ENCODE results near the gene HELZ. TPM values are rescaled to one million over a fixed set of nuclear protein-coding genes. Genes with fewer than 3 reads are reported as not detected.

Gene HELZ
- total RNA-seq, 1 experiment from 2014 or later, result 49.8 TPM

DNA sequence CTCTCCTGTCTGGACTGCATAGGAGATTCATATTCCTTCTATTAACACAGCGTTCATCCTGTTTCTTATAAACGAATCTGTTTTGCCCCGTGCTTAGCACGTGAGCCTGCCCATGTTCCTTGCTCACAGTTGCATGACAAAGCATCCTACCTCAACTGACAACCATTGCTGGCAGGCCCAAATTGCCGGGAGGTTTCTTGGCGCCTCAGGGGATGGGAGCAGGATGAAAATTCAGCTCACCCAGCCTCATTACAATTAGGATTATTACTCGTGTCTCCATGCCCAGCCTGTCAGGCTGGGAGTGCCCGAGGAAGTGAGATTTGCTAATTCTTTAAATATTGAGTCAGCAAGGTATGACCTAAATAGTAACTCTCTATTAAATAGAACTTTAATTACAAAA is 36.7 kb upstream of the HELZ start:
- Mint-ChIP-seq H3K36me3 (ENCODE audit: insufficient read depth in 1 of 3, low read depth in 3 of 3) (no peaks in the 10 kb centered on the region), H3K27me3 (ENCODE audit: low read depth) (no peaks in the 10 kb centered on the region), H3K4me3 (no peak overlapping the region), H3K9me3 (no peaks in the 10 kb centered on the region), H3K27ac (0 out of 7 replicates have a peak overlapping the region, but pooled peaks of 1 of the 3 experiments have one; percentile 38), H3K4me1 (peaks cover 17 to 26% of the 10 kb centered on the region in 2 experiments)
- H2BK5ac ChIP-seq (ENCODE audit: insufficient read length, low read length), result no peak overlapping the region
- H3T11ph ChIP-seq (ENCODE audit: low read length), result no peak overlapping the region
- H2AFZ ChIP-seq (ENCODE audit: low read length), result no peak overlapping the region
- no peak overlapping the region for H3K14ac ChIP-seq (ENCODE audit: insufficient read depth, low read length)
- H2BK20ac ChIP-seq (ENCODE audit: low read depth, low read length, poor library complexity, severe bottlenecking), result no peak overlapping the region
- H3K27ac ChIP-seq (ENCODE audit: insufficient read length, low read depth, low read length), result no peak overlapping the region
- H4K91ac ChIP-seq (ENCODE audit: insufficient read length, low read depth, low read length), result no peak overlapping the region
- H3K27me3 ChIP-seq (ENCODE audit: insufficient read depth, low read length), result no peaks in the 10 kb centered on the region
- no peak overlapping the region for H4K8ac ChIP-seq (replicated peaks; ENCODE audit: insufficient read length, low read depth, low read length)
- H4K5ac ChIP-seq (ENCODE audit: insufficient read length, low read depth, low read length), result no peak overlapping the region
- H2BK15ac ChIP-seq (ENCODE audit: low read depth, low read length), result no peak overlapping the region
- H3K23me2 ChIP-seq (ENCODE audit: insufficient read length, low read depth, low read length, poor library complexity, severe bottlenecking), result no peaks in the 10 kb centered on the region
- H3K79me2 ChIP-seq (ENCODE audit: insufficient read depth, low read length), result no peaks in the 10 kb centered on the region
- no peak overlapping the region for H3K56ac ChIP-seq (ENCODE audit: insufficient read length, low read depth, low read length)
- no peak overlapping the region for H2BK12ac ChIP-seq (ENCODE audit: insufficient read length, low read depth, low read length)
- H2BK120ac ChIP-seq (ENCODE audit: low read depth, low read length, poor library complexity, severe bottlenecking), result no peak overlapping the region
- WGBS (ENCODE audit: extremely low coverage, insufficient read length, low lambda C conversion rate), result no CpG with 5 or more reads among the region's 8 CpGs
- no peaks in the 10 kb centered on the region for H4K20me1 ChIP-seq (ENCODE audit: control insufficient read depth, insufficient read depth, insufficient read length)
- H3K9ac ChIP-seq (ENCODE audit: extremely low read depth, insufficient read length, low read length), result no peak overlapping the region
- H3K18ac ChIP-seq (ENCODE audit: insufficient read length, low read depth, low read length), result no peak overlapping the region
- H3K79me1 ChIP-seq (ENCODE audit: insufficient read depth, low read depth, low read length, poor library complexity, severe bottlenecking), result no peaks in the 10 kb centered on the region
- no peak overlapping the region for H3K4ac ChIP-seq (ENCODE audit: low read depth, low read length)
- H3K4me1 ChIP-seq (ENCODE audit: insufficient read depth, low read length), result peaks cover 3% of the 10 kb centered on the region; the same call in 1 of the 2 replicates
- no peak overlapping the region for H2AK5ac ChIP-seq (ENCODE audit: insufficient read length, low read length)
- no peak for DNase-seq
- no peak overlapping the region for H3K4me2 ChIP-seq (ENCODE audit: insufficient read depth, insufficient read length, low read length)
- H3K9me3 ChIP-seq (ENCODE audit: control insufficient read depth, low read depth, low read length), result no peaks in the 10 kb centered on the region
- no peak overlapping the region for H3K23ac ChIP-seq (ENCODE audit: insufficient read length, low read depth, low read length)
- TF ChIP-seq, protein P1, sequence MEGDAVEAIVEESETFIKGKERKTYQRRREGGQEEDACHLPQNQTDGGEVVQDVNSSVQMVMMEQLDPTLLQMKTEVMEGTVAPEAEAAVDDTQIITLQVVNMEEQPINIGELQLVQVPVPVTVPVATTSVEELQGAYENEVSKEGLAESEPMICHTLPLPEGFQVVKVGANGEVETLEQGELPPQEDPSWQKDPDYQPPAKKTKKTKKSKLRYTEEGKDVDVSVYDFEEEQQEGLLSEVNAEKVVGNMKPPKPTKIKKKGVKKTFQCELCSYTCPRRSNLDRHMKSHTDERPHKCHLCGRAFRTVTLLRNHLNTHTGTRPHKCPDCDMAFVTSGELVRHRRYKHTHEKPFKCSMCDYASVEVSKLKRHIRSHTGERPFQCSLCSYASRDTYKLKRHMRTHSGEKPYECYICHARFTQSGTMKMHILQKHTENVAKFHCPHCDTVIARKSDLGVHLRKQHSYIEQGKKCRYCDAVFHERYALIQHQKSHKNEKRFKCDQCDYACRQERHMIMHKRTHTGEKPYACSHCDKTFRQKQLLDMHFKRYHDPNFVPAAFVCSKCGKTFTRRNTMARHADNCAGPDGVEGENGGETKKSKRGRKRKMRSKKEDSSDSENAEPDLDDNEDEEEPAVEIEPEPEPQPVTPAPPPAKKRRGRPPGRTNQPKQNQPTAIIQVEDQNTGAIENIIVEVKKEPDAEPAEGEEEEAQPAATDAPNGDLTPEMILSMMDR (conservative IDR thresholded peaks at IDR 0.05), result no peak

All from H9 (cell line).